GM19351 (cell line): ENCODE measurements around the gene GTF3C5.

Source experiments
- ATAC-seq: cut with Tn5 transposase; IDR thresholded peaks from one replicate; pipeline ENCODE4 v1.9.1; 2021; ENCODE audit warnings: mild to moderate bottlenecking, moderate library complexity; ENCODE audit not compliant: unreplicated experiment

GTF3C5 gene

DNA sequence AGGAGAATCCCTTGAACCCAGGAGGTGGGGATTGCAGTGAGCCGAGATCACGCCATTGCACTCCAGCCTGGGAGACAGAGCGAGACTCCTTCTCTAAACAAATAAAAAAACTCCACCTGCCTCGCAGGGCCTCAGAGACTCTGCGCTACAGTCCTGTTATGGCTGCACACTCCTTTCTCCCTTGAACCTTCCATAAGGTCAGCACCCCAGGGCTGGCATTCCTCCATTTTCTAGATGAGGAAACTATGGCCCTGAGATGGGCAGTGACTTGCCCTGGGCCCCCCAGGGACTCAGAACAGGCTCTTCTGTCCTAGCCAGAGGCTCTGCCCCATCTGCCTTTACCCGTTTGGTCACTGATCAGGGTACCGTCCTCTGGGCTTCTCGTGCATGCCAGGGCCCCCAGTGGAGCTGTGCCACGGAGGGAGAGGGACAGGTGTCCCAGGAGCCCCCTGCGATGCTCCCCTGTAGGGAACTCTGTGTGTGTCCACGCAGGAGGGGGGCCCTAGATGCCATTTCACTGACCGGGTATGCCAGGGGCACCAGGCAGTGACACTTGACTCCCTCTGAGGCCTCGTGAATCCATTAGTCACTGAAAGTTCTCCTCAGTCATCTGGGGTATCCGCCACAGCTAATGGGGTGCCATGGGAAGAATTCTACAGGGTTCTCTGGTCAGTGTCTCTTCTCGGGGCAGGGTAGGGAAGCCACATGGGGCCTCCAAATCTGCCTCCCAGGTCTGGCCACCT lies 74.1 kb downstream of the GTF3C5 start:
- no peak for ATAC-seq

GRCh38 chr9:133105461-133105770 lies 74.6 kb downstream of the GTF3C5 start:
- ATAC-seq, result no peak

DNA sequence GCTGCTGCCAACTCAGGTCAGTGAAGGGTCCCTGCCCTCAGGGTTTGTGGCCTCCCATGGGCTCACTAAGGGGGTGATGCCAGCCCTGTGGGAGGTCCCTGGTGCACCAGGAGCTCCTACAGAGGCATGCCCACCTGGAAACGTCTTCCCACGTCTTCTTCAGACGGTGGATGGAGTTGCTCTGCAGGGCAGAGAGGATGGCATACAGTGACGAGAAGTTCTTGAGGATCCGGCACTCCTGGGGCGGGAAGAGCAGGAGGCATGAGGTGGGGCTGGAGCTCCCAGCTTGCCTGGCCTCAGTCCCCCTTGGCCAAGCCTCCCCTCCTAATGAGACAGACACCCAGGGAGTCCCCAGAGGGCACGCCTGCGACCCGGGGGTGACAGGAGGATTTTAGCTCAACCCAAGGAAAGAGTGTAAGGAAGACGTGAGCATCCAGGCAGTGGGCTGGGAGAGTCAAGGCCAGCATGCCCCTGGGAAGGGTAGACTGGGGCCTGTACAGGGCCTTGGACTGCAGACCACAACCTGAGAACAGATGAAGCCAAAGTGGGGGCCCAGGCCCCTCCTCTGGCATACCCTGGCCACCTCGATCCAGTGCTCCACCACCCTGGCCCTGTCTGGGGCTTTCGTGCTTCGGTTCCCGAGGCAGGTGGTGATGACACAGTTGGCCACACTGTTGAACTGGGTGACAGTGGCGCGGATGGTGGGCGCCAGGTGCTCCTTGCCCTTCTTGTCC lies 75.9 kb downstream of the GTF3C5 start:
- ATAC-seq, result no peak

DNA sequence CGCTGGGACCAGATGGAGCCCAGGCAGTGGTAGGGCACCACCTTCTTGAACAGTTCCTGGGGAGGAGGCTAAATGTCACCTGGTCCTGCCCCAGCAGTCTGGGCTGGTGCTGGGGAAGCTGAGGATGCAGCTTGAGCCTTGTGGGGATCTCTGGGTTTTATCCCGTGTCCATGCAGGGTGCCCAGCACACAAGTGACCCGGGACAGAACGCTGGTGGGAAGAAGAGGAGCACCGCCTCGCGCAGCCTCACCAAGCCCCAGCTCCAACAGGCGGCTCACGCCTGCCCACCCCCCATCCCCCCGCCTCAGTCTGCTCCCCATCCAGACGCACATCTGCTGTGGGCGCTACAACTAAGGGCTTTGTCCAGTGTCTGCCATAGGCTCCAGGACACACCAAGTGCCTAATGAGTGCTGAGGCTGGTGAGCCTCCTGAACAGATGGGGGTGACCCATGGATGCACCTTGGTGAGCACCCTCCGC lies 76.5 kb downstream of the GTF3C5 start:
- no peak for ATAC-seq
